Ovary (tissue), 3 donors: ENCODE data around the gene PCGF1.

Experiments used
- POLR2A ChIP-seq: fragments of 450-650 bp; IDR thresholded peaks from one replicate; pipeline ENCODE4 v1.6.1; 2017; ENCODE audit warnings: antibody characterized with exemption, mild to moderate bottlenecking, moderate library complexity
- TF ChIP-seq, protein P1 (sequence below), 3 donors: fragments of 450-650 bp in 2 of 3; fragments of 200-600 bp in 1 of 3; IDR thresholded peaks; one replicate each; pipeline versions ENCODE4 v1.5.1 to v1.8.0; 2016 to 2022; ENCODE audit warnings: antibody characterized with exemption in 3 of 3, mild to moderate bottlenecking in 1 of 3
- donor health status: DM: no; HTN: no; CAD: no.

DNA sequence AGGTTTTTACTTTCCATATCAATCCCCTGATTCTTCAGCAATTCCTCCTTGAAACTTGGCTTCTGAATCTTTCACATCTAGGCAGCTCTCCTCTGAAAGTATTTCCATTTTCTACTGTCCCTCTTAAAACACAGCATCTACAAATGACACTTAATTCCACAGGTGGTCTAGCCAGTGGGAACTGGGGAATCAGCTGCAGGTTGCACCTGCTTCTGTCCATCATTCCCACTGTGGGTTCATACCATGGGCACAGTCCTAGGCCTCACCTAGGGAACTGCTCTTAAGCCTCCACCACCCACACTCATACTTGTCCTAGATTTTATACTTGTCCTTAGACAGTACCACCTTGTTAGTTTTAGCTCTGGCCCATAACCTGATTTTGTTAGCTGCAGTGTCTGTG, 44.0 kb upstream of the PCGF1 start:
- TF ChIP-seq, protein P1, sequence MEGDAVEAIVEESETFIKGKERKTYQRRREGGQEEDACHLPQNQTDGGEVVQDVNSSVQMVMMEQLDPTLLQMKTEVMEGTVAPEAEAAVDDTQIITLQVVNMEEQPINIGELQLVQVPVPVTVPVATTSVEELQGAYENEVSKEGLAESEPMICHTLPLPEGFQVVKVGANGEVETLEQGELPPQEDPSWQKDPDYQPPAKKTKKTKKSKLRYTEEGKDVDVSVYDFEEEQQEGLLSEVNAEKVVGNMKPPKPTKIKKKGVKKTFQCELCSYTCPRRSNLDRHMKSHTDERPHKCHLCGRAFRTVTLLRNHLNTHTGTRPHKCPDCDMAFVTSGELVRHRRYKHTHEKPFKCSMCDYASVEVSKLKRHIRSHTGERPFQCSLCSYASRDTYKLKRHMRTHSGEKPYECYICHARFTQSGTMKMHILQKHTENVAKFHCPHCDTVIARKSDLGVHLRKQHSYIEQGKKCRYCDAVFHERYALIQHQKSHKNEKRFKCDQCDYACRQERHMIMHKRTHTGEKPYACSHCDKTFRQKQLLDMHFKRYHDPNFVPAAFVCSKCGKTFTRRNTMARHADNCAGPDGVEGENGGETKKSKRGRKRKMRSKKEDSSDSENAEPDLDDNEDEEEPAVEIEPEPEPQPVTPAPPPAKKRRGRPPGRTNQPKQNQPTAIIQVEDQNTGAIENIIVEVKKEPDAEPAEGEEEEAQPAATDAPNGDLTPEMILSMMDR (IDR thresholded peaks at IDR 0.05): no peak
- TF ChIP-seq POLR2A: no peak
